ENCODE data around the gene GALNS. TPM values are rescaled to one million over a fixed set of nuclear protein-coding genes. Genes with fewer than 3 reads are reported as not detected.

The GALNS gene
- total RNA-seq, 1 experiment from 2014 or later = 62.3 TPM

DNA sequence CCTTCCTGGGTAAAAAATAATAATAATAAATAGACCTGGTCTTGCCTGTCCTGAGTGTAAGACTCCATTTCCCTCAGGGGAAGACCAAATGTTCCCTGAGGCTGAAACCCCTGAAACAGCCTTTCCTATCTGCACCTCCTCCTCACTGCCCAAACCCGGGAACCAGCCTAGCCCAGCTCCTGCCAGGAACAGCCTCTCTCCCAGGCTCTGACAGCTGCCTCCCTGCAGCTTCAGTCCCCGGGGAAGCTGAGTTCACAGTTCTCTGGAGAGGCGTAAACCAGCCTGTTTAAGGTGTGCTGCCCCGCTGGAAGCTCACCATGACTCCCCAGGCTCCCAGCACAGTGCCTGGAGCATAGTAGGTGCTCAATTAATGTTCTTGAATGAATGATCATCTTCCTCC is 60.5 kb downstream of the GALNS start:
- Histone ChIP-seq H3K27ac (no peak overlapping the region), H3K4me2 (no peak overlapping the region), H3K9me3 (ENCODE audit: insufficient read depth, low read depth) (no peaks in the 10 kb centered on the region), H2AFZ (no peak overlapping the region), H3K79me2 (ENCODE audit: low read depth) (no peaks in the 10 kb centered on the region), H4K20me1 (ENCODE audit: insufficient read depth) (no peaks in the 10 kb centered on the region), H3K9me2 (ENCODE audit: insufficient read depth) (no peaks in the 10 kb centered on the region), H3K4me3 (no peak overlapping the region), H3K36me3 (ENCODE audit: low read depth) (no peaks in the 10 kb centered on the region), H3F3A (ENCODE audit: insufficient read depth, low read depth) (peaks cover 3% of the 10 kb centered on the region; the same call in 1 of the 2 replicates), H3K27me3 (ENCODE audit: insufficient read depth, low read depth) (no peaks in the 10 kb centered on the region), H3K4me1 (replicated peaks; ENCODE audit: insufficient read depth) (no peaks in the 10 kb centered on the region)
- no peak for TF ChIP-seq EZH2 (IDR thresholded peaks at IDR 0.05; ENCODE audit: low read depth)
- TF ChIP-seq, protein P1, sequence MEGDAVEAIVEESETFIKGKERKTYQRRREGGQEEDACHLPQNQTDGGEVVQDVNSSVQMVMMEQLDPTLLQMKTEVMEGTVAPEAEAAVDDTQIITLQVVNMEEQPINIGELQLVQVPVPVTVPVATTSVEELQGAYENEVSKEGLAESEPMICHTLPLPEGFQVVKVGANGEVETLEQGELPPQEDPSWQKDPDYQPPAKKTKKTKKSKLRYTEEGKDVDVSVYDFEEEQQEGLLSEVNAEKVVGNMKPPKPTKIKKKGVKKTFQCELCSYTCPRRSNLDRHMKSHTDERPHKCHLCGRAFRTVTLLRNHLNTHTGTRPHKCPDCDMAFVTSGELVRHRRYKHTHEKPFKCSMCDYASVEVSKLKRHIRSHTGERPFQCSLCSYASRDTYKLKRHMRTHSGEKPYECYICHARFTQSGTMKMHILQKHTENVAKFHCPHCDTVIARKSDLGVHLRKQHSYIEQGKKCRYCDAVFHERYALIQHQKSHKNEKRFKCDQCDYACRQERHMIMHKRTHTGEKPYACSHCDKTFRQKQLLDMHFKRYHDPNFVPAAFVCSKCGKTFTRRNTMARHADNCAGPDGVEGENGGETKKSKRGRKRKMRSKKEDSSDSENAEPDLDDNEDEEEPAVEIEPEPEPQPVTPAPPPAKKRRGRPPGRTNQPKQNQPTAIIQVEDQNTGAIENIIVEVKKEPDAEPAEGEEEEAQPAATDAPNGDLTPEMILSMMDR (conservative IDR thresholded peaks at IDR 0.05) = no peak
- ChIA-PET POLR2A (ENCODE audit: unreplicated experiment) (no interaction called here), CTCF (no interaction called here)
- DNase-seq = no peak
- no TSS peak for BruUV-seq (replicated peaks)
- intact Hi-C loops (cut with micrococcal nuclease; ENCODE audit: unreplicated experiment) = no loop called here

DNA sequence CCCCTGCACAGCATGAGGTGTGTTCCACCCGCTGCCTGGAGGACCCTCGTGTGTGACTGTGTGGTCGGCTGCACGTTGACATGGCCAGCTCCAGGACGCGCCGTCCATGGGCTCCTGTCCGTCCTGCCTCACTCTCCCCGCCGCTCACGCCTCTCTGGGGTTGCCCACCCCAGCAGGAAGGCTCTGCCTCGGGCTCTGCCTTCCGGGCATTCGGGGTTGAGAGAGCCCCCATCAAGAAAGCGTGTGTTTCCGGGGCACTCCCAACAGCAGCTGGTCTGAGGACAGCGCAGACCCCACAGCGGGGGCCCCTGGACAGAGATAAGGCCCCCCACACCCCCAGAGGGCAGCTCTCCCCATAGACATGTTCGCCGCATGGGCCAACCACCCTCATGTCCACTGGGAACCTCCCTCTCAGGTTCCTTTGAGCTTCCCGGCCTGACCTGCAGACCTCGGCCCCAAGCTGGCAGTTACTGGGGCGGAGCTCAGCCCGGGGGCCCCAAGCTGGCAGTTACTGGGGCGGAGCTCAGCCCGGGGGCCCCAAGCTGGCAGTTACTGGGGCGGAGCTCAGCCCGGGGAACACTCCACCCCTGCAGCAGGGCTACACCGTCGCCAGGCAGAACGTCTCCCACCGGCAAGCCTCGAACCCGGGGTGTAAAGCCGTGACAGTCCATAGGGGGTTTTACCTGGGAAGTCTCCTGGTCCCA is 63.3 kb downstream of the GALNS start:
- Histone ChIP-seq H2AFZ (no peak overlapping the region), H3K9me2 (ENCODE audit: insufficient read depth) (no peaks in the 10 kb centered on the region), H3K79me2 (ENCODE audit: low read depth) (no peaks in the 10 kb centered on the region), H3K27ac (no peak overlapping the region), H3K4me2 (no peak overlapping the region), H3K27me3 (ENCODE audit: insufficient read depth, low read depth) (no peaks in the 10 kb centered on the region), H3K36me3 (ENCODE audit: low read depth) (no peaks in the 10 kb centered on the region), H3F3A (ENCODE audit: insufficient read depth, low read depth) (no peaks in the 10 kb centered on the region; the same call in 1 of the 2 replicates), H4K20me1 (ENCODE audit: insufficient read depth) (no peaks in the 10 kb centered on the region), H3K9me3 (ENCODE audit: insufficient read depth, low read depth) (no peaks in the 10 kb centered on the region), H3K4me3 (no peak overlapping the region), H3K4me1 (replicated peaks; ENCODE audit: insufficient read depth) (no peaks in the 10 kb centered on the region)
- POLR2A ChIA-PET (ENCODE audit: unreplicated experiment) = no interaction called here
- no peak for DNase-seq
- BruUV-seq (replicated peaks) = no TSS peak
- intact Hi-C loops (cut with micrococcal nuclease; ENCODE audit: unreplicated experiment) = no loop called here
- TF ChIP-seq, protein P1 (conservative IDR thresholded peaks at IDR 0.05) = no peak
- TF ChIP-seq EZH2 (IDR thresholded peaks at IDR 0.05; ENCODE audit: low read depth) = no peak
- CTCF ChIA-PET = interaction anchor here (0.5 to 0.7 kb wide), 3 partner anchors 9 to 866 kb away, joined by 3 to 4 read pairs (median 3); no protein-coding TSS in a partner anchor

GRCh38 chr16:88792668-88793250 is 64.0 kb downstream of the GALNS start:
- Histone ChIP-seq H3K9me2 (ENCODE audit: insufficient read depth) (no peaks in the 10 kb centered on the region), H3K36me3 (ENCODE audit: low read depth) (no peaks in the 10 kb centered on the region), H3K27me3 (ENCODE audit: insufficient read depth, low read depth) (no peaks in the 10 kb centered on the region), H3K4me3 (no peak overlapping the region), H3K79me2 (ENCODE audit: low read depth) (no peaks in the 10 kb centered on the region), H3K4me2 (no peak overlapping the region), H4K20me1 (ENCODE audit: insufficient read depth) (no peaks in the 10 kb centered on the region), H2AFZ (no peak overlapping the region), H3K27ac (no peak overlapping the region), H3K4me1 (replicated peaks; ENCODE audit: insufficient read depth) (no peaks in the 10 kb centered on the region), H3F3A (ENCODE audit: insufficient read depth, low read depth) (no peaks in the 10 kb centered on the region; the same call in 1 of the 2 replicates), H3K9me3 (ENCODE audit: insufficient read depth, low read depth) (no peaks in the 10 kb centered on the region)
- no peak for DNase-seq
- POLR2A ChIA-PET (ENCODE audit: unreplicated experiment) = no interaction called here
- no TSS peak for BruUV-seq (replicated peaks)
- CTCF ChIA-PET = interaction anchor here (0.5 to 0.7 kb wide), 2 partner anchors 10 to 866 kb away, joined by 3 to 4 read pairs; no protein-coding TSS in a partner anchor
- TF ChIP-seq, protein P1 (conservative IDR thresholded peaks at IDR 0.05) = no peak
- intact Hi-C loops (cut with micrococcal nuclease; ENCODE audit: unreplicated experiment) = no loop called here
